HG02610 (cell line): ENCODE data around the gene MRPS34.

Source experiments
- ATAC-seq: cut with Tn5 transposase; IDR thresholded peaks from one replicate; pipeline ENCODE4 v1.9.1; 2021; ENCODE audit warnings: mild to moderate bottlenecking, moderate library complexity; ENCODE audit not compliant: unreplicated experiment

The MRPS34 gene

GRCh38 chr16:1771188-1771863 is 1.6 kb downstream of the MRPS34 start, which contains the start of gene NME3:
TSS of gene NME3 (minus strand) at chr16:1771543. CDS start at chr16:1771534, 9 bp downstream.
- ATAC-seq, result no peak

- no peak for ATAC-seq
These were observed 2.4 kb downstream of the MRPS34 start for GRCh38 chr16:1770328-1771187.

- ATAC-seq, result no peak
These were observed 3.3 kb downstream of the MRPS34 start for GRCh38 chr16:1769402-1770300.

GRCh38 chr16:1768767-1769401 is 4.0 kb downstream of the MRPS34 start:
- no peak for ATAC-seq

GRCh38 chr16:1768061-1768766 is 4.7 kb downstream of the MRPS34 start:
- ATAC-seq, result no peak

- no peak for ATAC-seq
These were observed 5.6 kb downstream of the MRPS34 start for GRCh38 chr16:1767116-1767994.

- no peak for ATAC-seq
These were observed 6.2 kb downstream of the MRPS34 start for GRCh38 chr16:1766701-1767100.

GRCh38 chr16:1766231-1766630 is 6.7 kb downstream of the MRPS34 start:
- ATAC-seq, result no peak

- no peak for ATAC-seq
These were observed 7.1 kb downstream of the MRPS34 start for GRCh38 chr16:1765826-1766225.

GRCh38 chr16:1764971-1765370 is 8.0 kb downstream of the MRPS34 start:
- no peak for ATAC-seq

GRCh38 chr16:1763521-1764511 is 9.1 kb downstream of the MRPS34 start:
- no peak for ATAC-seq

GRCh38 chr16:1762879-1763520 is 9.9 kb downstream of the MRPS34 start:
- no peak for ATAC-seq

GRCh38 chr16:1762196-1762878 is 10.6 kb downstream of the MRPS34 start:
- no peak for ATAC-seq

- no peak for ATAC-seq
These were observed 11.2 kb downstream of the MRPS34 start for GRCh38 chr16:1761751-1762150.

GRCh38 chr16:1760911-1761310 is 12.0 kb downstream of the MRPS34 start:
- no peak for ATAC-seq

GRCh38 chr16:1759511-1759910 is 13.4 kb downstream of the MRPS34 start:
- no peak for ATAC-seq

GRCh38 chr16:1758923-1759322 is 14.0 kb downstream of the MRPS34 start:
- ATAC-seq, result no peak
